HEK293 (cell line): ENCODE results near the gene KCNQ4.

ENCODE experiments used
- CTCF ChIA-PET: fragments of 350-600 bp; formaldehyde crosslinking; extraction: SDS; loops from one replicate; lab custom pipeline; 2021; ENCODE audit warnings: antibody characterized with exemption; lab: Yijun Ruan, JAX
- POLR2A ChIA-PET: fragments of 300-600 bp; formaldehyde crosslinking; extraction: SDS; loops from one replicate; lab custom pipeline; 2020; ENCODE audit warnings: antibody characterized with exemption, inconsistent platforms; lab: Yijun Ruan, JAX
- H3K27ac ChIP-seq: fragments of 200-500 bp; sonication (Bioruptor generic); 2 replicates; pipeline ENCODE4 v1.5.1; 2014; ENCODE audit warnings: low read depth, low read length, control low read depth, inconsistent platforms; ENCODE audit errors: extremely low read depth
- H3K36me3 ChIP-seq, 2 experiments: fragments of 200-500 bp in 1 of 2; sonication (Bioruptor generic) in 1 of 2; 1 replicate in 1 of 2; 2 replicates in 1 of 2; pipeline ENCODE4 v1.5.1; 2014 to 2017; ENCODE audit warnings: inconsistent platforms in 2 of 2, low read length in 2 of 2; ENCODE audit not compliant: control insufficient read depth in 2 of 2, insufficient read depth in 1 of 2
- H3K4me1 ChIP-seq: fragments of 200-500 bp; sonication (Bioruptor generic); 2 replicates; pipeline ENCODE4 v1.5.1; 2014; ENCODE audit warnings: mild to moderate bottlenecking, low read length, inconsistent platforms; ENCODE audit not compliant: control insufficient read depth, insufficient read depth
- H3K4me3 ChIP-seq: 2 replicates; pipeline ENCODE4 v1.5.1; 2011; ENCODE audit warnings: low read depth, mild to moderate bottlenecking, control low read depth, low read length, moderate library complexity
- H3K9me3 ChIP-seq: fragments of 200-500 bp; sonication (Bioruptor generic); 2 replicates; pipeline ENCODE4 v1.5.1; 2014; ENCODE audit warnings: low read depth, low read length, inconsistent platforms; ENCODE audit not compliant: control insufficient read depth, insufficient read depth
- EGR2 ChIP-seq: fragments of 450-650 bp; formaldehyde crosslinking; IDR thresholded peaks from 2 replicates; pipeline ENCODE4 v1.5.1; 2016; ENCODE audit warnings: low read depth, missing biosample characterization, missing genetic modification characterization
- GLIS1 ChIP-seq: fragments of 450-650 bp; formaldehyde crosslinking; IDR thresholded peaks from 2 replicates; pipeline ENCODE4 v1.5.1; 2016; ENCODE audit warnings: missing biosample characterization, missing genetic modification characterization
- GLIS2 ChIP-seq: fragments of 450-650 bp; formaldehyde crosslinking; IDR thresholded peaks from 2 replicates; pipeline ENCODE4 v1.5.1; 2016; ENCODE audit warnings: missing biosample characterization, missing genetic modification characterization
- KLF9 ChIP-seq: fragments of 450-650 bp; formaldehyde crosslinking; IDR thresholded peaks from 2 replicates; pipeline ENCODE4 v1.5.1; 2016; ENCODE audit warnings: missing biosample characterization, missing genetic modification characterization, low read depth
- PATZ1 ChIP-seq: fragments of 450-650 bp; formaldehyde crosslinking; IDR thresholded peaks from 2 replicates; pipeline ENCODE4 v1.5.1; 2016; ENCODE audit warnings: missing biosample characterization, missing genetic modification characterization
- PRDM1 ChIP-seq: fragments of 450-650 bp; formaldehyde crosslinking; IDR thresholded peaks from 2 replicates; pipeline ENCODE4; 2016; ENCODE audit warnings: missing biosample characterization, missing genetic modification characterization
- ZFHX2 ChIP-seq: fragments of 450-650 bp; formaldehyde crosslinking; conservative IDR thresholded peaks from 2 replicates; pipeline ENCODE4 v1.5.1; 2016; ENCODE audit warnings: missing biosample characterization, missing genetic modification characterization
- ZFP3 ChIP-seq: fragments of 450-650 bp; formaldehyde crosslinking; IDR thresholded peaks from 2 replicates; pipeline ENCODE4 v1.5.1; 2016; ENCODE audit warnings: low read depth, missing biosample characterization, missing genetic modification characterization
- ZFP69B ChIP-seq: fragments of 450-650 bp; formaldehyde crosslinking; IDR thresholded peaks from 2 replicates; pipeline ENCODE4 v1.5.1; 2016; ENCODE audit warnings: missing biosample characterization, missing genetic modification characterization
- ZIC2 ChIP-seq: fragments of 450-650 bp; formaldehyde crosslinking; IDR thresholded peaks from 2 replicates; pipeline ENCODE4 v1.5.1; 2016; ENCODE audit warnings: missing biosample characterization, missing genetic modification characterization
- ZNF140 ChIP-seq: fragments of 450-650 bp; formaldehyde crosslinking; IDR thresholded peaks from 2 replicates; pipeline ENCODE4 v1.5.1; 2016; ENCODE audit warnings: missing biosample characterization, missing genetic modification characterization
- ZNF19 ChIP-seq: fragments of 450-650 bp; formaldehyde crosslinking; IDR thresholded peaks from 2 replicates; pipeline ENCODE4; 2016; ENCODE audit warnings: missing biosample characterization, missing genetic modification characterization, low read depth
- ZNF335 ChIP-seq: fragments of 450-650 bp; formaldehyde crosslinking; conservative IDR thresholded peaks from 2 replicates; pipeline ENCODE4 v1.5.1; 2016; ENCODE audit warnings: missing biosample characterization, missing genetic modification characterization
- ZNF366 ChIP-seq: fragments of 450-650 bp; formaldehyde crosslinking; conservative IDR thresholded peaks from 2 replicates; pipeline ENCODE4 v1.5.1; 2016; ENCODE audit warnings: missing biosample characterization, missing genetic modification characterization
- ZNF416 ChIP-seq: fragments of 450-650 bp; formaldehyde crosslinking; IDR thresholded peaks from 2 replicates; pipeline ENCODE4 v1.5.1; 2016; ENCODE audit warnings: missing biosample characterization, missing genetic modification characterization
- TF ChIP-seq, protein P1 (sequence below): fragments of 450-650 bp; formaldehyde crosslinking; IDR thresholded peaks from 2 replicates; pipeline ENCODE4 v1.5.1; 2016; ENCODE audit warnings: missing biosample characterization, missing genetic modification characterization

Gene KCNQ4

GRCh38 chr1:40877698-40878097, 94.1 kb downstream of the KCNQ4 start:
- Histone ChIP-seq H3K9me3 (no peaks in the 10 kb centered on the region), H3K36me3 (no peaks in the 10 kb centered on the region), H3K27ac (no peak overlapping the region), H3K4me3 (no peak overlapping the region), H3K4me1 (no peaks in the 10 kb centered on the region)
- CTCF ChIA-PET = interaction anchor here (1.0 kb wide), 1 partner anchor 24 kb away, joined by 3 read pairs; no protein-coding TSS in a partner anchor
- POLR2A ChIA-PET = interaction anchor here (0.5 kb wide), 1 partner anchor 192 kb away, joined by 3 read pairs; no protein-coding TSS in a partner anchor
- TF ChIP-seq ZFP3 = no peak
- TF ChIP-seq ZIC2 (tag by site-specific recombination) = peak; percentile 90
- peak; percentile 54 for TF ChIP-seq GLIS2 (tag by site-specific recombination)
- peak; percentile 31; the same call in 1 of the 2 replicates for TF ChIP-seq GLIS1 (tag by site-specific recombination)
- peak; percentile 83 for TF ChIP-seq EGR2 (tag by site-specific recombination)
- peak; percentile 71 for TF ChIP-seq ZNF335 (tag by site-specific recombination)
- TF ChIP-seq ZNF140 = no peak
- peak; percentile 48; the same call in 1 of the 2 replicates for TF ChIP-seq PATZ1 (tag by site-specific recombination)
- TF ChIP-seq ZFP69B (tag by site-specific recombination) = no peak
- peak; percentile 80; the same call in 1 of the 2 replicates for TF ChIP-seq ZFHX2 (tag by site-specific recombination)
- TF ChIP-seq KLF9 = peak; percentile 31; the same call in 1 of the 2 replicates

DNA sequence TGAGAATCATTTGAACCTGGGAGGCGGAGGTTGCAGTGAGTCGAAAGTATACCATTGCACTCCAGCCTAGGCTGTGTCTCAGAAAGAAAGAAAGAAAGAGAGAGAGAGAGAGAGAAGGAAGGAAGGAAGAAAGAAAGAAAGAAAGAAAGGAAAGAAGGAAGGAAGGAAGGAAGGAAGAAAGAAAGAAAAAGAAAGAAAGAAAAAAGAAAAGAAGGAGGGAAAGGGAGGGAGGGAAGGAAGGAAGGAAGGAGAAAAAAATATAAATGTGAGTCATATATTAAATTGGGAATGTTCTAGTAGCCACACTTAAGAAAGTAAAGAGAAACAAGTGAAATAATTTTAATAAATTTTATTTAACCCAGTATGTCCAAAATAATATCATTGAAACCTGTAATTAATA, 95.3 kb downstream of the KCNQ4 start:
- no peak overlapping the region for H3K4me3 ChIP-seq
- H3K27ac ChIP-seq = no peak overlapping the region
- H3K36me3 ChIP-seq = no peaks in the 10 kb centered on the region
- no peaks in the 10 kb centered on the region for H3K9me3 ChIP-seq
- no peak for TF ChIP-seq ZNF19
- peak; percentile 97 for TF ChIP-seq ZNF366 (tag by site-specific recombination)
- TF ChIP-seq PRDM1 = peak; percentile 22; the same call in 1 of the 2 replicates
- POLR2A ChIA-PET = no interaction called here
- H3K4me1 ChIP-seq = no peaks in the 10 kb centered on the region
- CTCF ChIA-PET = no interaction called here

GRCh38 chr1:40879482-40880175, 96.0 kb downstream of the KCNQ4 start:
- H3K27ac ChIP-seq = no peak overlapping the region
- no peaks in the 10 kb centered on the region for H3K4me1 ChIP-seq
- POLR2A ChIA-PET = no interaction called here
- TF ChIP-seq ZNF416 (tag by site-specific recombination) = no peak
- TF ChIP-seq, protein P1, sequence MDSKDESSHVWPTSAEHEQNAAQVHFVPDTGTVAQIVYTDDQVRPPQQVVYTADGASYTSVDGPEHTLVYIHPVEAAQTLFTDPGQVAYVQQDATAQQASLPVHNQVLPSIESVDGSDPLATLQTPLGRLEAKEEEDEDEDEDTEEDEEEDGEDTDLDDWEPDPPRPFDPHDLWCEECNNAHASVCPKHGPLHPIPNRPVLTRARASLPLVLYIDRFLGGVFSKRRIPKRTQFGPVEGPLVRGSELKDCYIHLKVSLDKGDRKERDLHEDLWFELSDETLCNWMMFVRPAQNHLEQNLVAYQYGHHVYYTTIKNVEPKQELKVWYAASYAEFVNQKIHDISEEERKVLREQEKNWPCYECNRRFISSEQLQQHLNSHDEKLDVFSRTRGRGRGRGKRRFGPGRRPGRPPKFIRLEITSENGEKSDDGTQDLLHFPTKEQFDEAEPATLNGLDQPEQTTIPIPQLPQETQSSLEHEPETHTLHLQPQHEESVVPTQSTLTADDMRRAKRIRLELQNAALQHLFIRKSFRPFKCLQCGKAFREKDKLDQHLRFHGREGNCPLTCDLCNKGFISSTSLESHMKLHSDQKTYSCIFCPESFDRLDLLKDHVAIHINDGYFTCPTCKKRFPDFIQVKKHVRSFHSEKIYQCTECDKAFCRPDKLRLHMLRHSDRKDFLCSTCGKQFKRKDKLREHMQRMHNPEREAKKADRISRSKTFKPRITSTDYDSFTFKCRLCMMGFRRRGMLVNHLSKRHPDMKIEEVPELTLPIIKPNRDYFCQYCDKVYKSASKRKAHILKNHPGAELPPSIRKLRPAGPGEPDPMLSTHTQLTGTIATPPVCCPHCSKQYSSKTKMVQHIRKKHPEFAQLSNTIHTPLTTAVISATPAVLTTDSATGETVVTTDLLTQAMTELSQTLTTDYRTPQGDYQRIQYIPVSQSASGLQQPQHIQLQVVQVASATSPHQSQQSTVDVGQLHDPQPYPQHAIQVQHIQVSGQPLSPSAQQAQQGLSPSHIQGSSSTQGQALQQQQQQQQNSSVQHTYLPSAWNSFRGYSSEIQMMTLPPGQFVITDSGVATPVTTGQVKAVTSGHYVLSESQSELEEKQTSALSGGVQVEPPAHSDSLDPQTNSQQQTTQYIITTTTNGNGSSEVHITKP (tag by site-specific recombination) = peak; percentile 63; the same call in 1 of the 2 replicates
- TF ChIP-seq, all 188 proteins: peak for 1
- Histone ChIP-seq H3K9me3 (no peaks in the 10 kb centered on the region), H3K36me3 (no peaks in the 10 kb centered on the region), H3K4me3 (no peak overlapping the region)
- CTCF ChIA-PET = no interaction called here
